Testis (tissue), 2 donors: Measurements from ENCODE around the gene ORMDL2.

Source experiments
- POLR2A ChIP-seq: fragments of 450-650 bp; IDR thresholded peaks from one replicate; pipeline ENCODE4 v1.6.1; 2017; ENCODE audit warnings: antibody characterized with exemption, mild to moderate bottlenecking, moderate library complexity
- TF ChIP-seq, protein P1 (sequence below), 3 experiments: fragments of 450-650 bp in 2 of 3; fragments of 200-600 bp in 1 of 3; sonication (generic) in 1 of 3; IDR thresholded peaks; one replicate each; pipeline ENCODE4 v1.5.1; 2016 to 2019; ENCODE audit warnings: antibody characterized with exemption in 3 of 3, mild to moderate bottlenecking in 2 of 3, moderate library complexity in 1 of 3

DNA sequence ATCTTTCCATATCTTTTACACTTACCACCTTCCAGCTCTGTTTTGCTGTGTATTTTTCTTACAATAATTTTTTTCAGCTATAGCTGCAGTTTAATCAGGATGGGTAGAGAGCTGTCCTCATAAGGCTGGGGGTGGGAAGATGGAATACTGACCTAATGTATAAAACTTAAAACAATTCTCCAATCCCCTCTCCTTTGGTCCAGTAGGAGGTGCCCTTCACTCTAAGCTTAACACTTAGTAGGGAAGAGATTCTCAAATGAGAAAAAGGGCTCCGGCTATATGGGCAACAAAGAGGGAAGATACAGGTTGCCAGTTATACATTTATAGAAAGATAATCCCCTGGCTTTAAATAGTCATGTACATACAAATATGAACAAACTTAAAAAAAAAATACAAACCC lies 2.8 kb downstream of the ORMDL2 start:
- TF ChIP-seq, protein P1, sequence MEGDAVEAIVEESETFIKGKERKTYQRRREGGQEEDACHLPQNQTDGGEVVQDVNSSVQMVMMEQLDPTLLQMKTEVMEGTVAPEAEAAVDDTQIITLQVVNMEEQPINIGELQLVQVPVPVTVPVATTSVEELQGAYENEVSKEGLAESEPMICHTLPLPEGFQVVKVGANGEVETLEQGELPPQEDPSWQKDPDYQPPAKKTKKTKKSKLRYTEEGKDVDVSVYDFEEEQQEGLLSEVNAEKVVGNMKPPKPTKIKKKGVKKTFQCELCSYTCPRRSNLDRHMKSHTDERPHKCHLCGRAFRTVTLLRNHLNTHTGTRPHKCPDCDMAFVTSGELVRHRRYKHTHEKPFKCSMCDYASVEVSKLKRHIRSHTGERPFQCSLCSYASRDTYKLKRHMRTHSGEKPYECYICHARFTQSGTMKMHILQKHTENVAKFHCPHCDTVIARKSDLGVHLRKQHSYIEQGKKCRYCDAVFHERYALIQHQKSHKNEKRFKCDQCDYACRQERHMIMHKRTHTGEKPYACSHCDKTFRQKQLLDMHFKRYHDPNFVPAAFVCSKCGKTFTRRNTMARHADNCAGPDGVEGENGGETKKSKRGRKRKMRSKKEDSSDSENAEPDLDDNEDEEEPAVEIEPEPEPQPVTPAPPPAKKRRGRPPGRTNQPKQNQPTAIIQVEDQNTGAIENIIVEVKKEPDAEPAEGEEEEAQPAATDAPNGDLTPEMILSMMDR (IDR thresholded peaks at IDR 0.05): peak in 1 of 3 experiments; percentile 25
- TF ChIP-seq POLR2A: no peak
